ENCODE measurements around the gene TMC7.
"Not testable (repeated sequence)": the region's sequence is repeated elsewhere in the genome, so short reads cannot be mapped to it uniquely, and the experiment has no call there.

TMC7 gene
- long read RNA-seq, donor 1: 0 reads
- long read RNA-seq, donor 2: 0 reads
- long read RNA-seq, donor 3: 0 reads
- long read RNA-seq, donor 4, partial matches to known transcripts: 0 of 1 reads
- long read RNA-seq, donor 4, other reads (novel, unspliced or antisense): 0 of 1 reads
- long read RNA-seq, donor 5: 0 reads
- long read RNA-seq, donor 6: 0 reads
- long read RNA-seq, donor 7: 0 reads
- long read RNA-seq, donor 8: 0 reads

DNA sequence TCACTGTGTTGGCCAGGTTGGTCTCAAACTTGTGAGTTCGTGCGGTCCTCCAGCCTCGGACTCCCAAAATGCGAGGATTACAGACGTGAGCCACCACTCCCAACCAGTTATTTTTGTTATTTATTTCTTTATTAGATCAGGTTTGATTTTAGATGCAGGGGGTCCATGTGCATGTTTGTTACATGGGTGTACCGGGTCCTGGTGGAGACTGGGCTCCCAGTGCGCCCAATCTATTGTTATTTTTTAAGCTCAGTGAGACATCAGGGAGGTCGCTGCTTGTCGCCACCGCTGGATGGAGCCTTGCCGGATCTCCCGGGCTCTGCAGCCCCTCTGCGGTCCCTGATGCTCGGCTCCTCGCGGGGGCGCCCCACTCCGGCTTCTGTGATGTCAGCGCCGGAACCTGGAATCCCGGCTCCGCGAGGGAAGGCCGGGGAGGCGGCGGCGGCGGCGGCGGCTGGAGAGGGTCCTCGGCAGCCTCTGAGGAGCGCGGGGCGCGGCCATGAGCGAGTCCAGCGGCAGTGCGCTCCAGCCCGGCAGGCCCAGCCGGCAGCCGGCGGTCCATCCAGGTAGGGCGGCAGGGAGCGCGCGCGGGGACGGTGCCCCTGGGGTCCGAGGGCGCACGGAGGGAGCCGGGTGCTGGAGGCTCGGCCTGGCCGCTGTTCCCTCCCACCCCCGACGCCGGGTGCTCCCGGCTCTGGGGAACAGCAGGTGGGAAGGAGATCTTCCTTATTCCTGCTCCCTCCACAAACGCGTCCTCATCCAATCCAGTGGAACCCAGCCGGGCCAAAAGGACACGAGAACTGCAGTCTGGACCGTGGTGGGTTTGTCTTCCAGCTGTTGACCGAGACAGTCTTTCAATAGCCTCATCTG, at the start of gene TMC7:
Gene TMC7 (plus strand): TSS at position 370 of the 870 bp plus-strand sequence. CDS start 130 bp downstream, at position 500.
- DNase-seq: peak; percentile 87

DNA sequence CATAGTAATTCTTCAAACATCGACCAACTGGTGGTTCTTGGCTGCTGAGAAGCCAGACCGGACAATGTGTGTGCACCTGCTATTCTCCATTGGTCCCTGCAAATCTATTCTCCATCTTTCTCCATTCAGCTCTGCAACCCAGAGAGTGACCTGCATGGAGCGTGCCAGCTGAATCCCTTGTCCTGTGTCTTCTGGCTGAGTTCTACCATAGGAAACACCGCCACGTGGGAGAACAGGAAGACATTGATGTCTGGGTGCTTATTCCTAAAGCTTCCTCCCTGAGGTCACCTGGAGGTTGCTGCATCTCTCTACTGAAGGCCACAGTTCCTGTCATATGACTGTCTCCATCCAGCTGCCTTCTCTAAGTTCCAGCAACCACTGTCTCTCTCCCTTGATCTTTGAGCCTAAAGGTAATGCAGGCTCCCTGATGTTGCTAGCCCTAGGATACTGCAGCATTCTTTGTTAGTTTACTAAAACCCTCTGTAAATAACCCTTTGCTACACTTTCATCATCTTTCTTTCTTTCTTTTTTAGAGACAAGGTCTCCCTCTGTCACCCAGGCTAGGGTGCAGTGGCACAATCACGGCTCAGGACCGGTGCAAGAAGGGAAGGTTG, 46.9 kb upstream of the TMC7 start:
- no peak for DNase-seq

DNA sequence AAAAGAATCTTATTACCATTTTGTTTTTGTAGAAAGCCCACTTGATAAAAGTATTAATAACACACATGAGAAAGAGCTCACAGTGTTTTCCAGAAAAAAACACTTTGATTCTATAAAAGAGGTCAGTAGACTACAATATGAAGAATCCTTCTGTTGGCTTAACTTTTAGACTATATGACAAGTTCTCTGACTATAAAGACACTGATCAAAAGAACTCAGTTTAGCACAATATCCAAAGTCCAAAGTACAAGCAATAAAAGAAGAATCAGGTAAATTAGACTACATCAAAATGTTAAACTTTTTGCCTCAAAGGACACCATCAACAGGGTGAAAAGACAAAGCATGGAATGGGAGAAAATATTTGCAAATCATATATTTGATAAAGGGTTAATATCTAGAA, 46.3 kb upstream of the TMC7 start:
- no peak for DNase-seq

DNA sequence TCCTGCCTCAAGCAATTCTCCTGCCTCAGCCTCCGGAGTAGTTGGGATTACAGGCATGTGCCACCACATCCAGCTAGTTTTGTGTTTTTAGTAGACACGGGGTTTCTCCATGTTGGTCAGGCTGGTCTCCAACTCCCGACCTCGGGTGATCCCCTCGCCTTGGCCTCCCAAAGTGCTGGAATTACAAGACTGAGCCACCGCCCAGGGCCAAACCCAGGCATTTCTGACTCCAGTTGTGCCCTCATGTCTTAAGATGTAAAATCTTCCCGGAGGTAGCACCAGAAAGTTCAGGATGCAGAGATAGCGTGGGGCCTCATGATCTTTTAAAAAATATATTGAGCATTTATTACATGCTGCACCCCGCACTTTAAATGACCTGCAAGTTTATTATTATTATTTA, 44.7 kb upstream of the TMC7 start:
- no peak for DNase-seq

DNA sequence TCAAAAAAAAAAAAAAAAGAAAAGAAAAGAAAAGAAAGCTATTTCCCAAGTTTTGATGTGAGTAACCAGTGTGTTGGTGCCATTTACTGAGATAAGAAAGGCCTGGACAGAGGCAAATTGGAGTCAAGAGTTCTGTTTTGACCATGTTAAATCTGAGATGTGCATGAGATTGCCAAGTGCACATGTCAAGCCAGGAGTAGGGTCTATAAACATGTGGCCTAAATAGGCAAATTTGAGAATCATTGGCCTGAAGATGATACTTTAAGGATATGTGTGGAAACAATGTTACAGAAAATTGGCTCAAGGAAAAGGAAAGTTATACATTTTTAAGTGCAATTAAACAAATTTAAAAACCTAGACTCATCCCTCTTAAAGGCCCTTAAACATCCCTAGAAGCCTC, 42.3 kb upstream of the TMC7 start:
- DNase-seq: no peak

DNA sequence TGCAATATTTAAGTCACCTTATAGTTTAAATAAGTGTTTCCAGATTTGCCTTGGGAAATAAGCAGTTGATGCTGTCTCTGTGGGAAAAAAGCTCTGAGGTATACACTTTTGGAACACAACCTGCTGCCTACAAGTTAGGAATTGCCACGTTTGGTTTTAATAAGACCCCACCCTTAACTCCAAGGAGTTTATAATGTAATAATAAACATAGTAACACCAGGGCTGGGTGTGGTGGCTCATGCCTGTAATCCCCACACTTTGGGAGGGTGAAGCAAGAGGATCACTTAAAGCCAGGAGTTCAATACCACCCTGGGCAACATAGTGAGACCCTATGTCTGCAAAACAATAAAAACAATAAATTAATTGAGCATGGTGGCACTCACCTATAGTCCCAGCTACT, 41.7 kb upstream of the TMC7 start:
- no peak for DNase-seq

DNA sequence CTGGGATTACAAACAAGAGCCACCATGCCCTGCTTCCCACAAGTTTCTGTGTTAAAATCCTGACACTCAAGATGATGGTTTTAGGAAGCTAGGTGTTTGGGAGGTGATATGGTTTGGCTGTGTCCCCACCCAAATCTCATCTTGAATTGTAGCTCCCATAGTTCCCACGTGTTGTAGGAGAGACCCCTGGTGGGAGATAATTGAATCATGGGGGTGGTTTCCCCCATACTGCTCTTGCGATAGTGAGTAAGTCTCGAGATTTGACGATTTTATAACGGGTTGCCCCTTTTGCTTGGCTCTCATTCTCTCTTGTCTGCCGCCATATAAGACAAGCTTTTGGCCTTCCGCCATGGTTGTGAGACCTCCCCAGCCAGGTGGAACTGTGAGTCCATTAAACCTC, 40.3 kb upstream of the TMC7 start:
- no peak for DNase-seq

DNA sequence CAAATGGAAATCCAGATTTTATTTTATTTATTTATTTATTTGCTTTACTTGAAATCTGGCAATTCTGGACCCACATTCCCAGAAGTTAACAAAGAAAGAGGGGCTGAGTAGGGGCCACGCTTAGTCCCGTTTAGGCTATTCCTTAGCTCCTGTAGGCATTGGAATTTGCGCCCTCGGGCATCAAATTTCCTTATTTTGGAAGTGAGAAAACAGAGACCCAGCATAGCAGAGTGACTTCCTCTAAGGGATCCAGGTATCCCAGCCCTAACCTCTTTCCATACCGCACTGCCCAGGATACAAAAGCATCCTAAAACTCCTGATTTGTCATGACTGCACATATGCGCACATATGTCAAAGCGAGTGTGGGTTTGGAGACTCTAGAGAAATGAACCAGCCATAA, 38.5 kb upstream of the TMC7 start:
- no peak for DNase-seq

DNA sequence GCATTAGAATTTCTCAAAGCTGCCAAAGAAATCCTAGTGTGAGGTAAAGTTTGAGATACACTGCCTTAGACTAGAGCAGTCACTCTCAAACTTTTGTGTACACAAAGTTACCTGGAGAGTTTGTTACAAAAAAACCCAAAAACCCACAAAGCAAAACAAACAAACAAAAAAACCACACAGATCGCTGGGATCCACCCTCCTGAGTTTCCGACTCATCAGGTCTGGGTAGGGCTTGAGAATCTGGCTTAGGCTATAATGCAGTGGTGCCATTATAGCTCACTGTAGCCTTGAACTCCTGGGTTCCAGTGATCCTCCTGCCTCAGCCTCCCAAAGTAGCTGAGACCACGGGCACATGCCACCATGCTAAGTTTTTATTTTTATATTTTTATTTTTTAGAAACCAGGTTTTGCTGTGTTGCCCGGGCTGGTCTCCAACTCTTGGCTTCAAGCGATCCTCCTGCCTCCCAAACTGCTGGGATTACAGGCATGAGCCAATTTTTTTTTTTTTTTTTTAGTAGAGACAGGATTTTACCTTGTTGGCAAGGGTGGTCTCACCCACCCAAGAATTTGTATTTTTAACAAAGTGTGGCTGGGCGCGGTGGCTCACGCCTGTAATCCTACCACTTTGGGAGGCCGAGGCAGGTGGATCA, 35.2 kb upstream of the TMC7 start:
- no peak for DNase-seq

DNA sequence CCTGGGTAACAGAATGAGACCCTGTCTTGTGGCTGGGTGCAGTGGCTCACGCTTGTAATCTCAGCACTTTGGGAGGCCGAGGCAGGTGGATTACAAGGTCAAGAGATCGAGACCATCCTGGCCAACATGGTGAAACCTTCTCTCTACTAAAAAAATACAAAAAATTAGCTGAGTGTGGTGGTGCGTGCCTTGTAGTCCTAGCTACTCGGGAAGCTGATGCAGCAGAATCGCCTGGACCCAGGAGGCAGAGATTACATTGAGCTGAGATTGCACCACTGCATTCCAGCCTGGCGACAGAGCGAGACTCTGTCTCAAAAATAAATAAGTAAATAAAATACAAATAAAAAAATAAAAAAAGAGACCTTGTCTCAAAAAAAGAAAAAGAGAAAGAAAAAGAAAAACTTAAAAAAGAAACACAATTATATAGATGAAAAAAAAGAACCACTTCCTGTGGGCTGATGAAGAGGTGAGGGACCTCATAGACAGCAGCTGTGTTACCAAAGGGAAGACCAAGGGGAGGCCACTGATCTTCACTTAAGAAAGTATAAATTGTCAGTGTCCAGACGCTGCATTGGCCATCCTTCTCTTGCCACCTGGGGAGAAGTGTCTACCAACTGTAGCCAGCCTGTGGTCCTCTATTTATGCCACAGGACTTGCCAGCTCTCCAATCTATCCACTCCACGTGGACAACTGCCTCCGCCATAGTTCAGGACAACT, 33.1 kb upstream of the TMC7 start:
- DNase-seq: no peak

DNA sequence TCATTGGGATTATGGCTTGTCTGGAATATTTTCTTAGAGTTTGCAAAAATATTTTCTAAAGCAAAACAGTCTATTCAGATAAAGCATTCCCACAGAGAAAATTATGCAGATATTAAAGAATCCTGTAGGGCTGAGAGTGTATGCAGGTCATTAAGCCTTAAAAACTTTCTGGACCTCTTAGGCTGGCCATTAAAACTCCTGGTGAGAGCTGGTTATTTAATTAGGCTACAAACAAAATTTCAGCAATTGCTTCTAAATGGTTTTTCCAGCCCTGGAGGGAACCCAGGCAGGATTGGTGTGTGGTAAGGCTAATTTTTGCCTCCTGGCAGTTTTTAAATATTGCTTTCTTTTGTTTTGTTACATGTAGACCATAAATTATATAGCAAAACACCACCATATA, 30.2 kb upstream of the TMC7 start:
- DNase-seq: no peak

DNA sequence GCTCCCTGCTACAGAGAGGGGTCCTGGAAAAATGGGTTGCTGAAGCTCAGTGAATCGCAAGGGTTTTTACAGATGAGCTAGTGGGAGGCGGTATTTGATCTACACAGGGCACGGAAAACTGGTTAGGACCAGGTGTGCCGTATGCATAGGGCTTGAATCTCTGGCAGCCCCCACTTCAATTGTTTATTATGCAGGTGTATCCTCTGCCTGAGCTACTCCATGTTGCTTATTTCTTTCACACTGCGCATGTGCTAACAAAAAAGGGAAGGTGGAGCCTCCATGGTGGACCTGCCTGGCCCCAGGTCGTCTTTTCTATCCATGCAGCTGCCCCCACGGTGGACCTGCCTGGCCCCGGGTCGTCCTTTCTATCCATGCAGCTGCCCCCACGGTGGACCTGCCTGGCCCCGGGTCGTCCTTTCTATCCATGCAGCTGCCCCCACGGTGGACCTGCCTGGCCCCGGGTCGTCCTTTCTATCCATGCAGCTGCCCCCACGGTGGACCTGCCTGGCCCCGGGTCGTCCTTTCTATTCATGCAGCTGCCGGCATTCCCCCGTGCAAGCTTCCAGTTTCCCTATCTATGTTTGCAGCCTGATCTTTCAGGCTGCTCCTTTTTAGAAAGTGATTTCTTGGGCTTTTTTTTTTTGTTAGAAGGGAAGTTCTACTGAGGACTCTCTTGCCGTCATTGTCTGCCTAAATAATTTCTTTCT, 27.7 kb upstream of the TMC7 start:
- not testable (repeated sequence) for DNase-seq

DNA sequence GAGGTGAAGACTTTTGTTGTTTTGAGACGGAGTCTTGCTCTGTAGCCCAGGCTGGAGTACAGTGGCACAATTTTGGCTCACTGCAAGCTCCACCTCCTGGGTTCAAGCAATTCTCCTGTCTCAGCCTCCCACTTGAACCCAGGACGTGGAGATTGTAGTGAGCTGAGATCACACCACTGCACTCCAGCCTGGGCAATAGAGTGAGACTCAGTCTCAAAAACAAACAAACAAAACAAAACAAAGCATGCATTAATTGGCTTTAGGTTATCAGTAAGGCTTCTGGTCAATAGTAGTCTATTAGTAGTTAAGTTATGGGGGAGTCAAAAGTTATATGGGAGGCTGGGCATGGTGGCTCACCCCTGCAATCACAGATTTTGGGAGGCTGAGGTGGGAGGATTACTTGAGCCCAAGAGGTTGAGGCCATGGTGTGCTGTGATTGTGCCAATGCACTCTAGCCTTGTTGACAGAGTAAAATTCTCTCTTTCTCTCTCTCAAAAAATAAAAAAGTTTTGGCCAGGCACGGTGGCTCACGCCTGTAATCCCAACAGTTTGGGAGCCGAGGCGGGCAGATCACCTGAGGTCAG, 27.0 kb upstream of the TMC7 start:
- not testable (repeated sequence) for DNase-seq

DNA sequence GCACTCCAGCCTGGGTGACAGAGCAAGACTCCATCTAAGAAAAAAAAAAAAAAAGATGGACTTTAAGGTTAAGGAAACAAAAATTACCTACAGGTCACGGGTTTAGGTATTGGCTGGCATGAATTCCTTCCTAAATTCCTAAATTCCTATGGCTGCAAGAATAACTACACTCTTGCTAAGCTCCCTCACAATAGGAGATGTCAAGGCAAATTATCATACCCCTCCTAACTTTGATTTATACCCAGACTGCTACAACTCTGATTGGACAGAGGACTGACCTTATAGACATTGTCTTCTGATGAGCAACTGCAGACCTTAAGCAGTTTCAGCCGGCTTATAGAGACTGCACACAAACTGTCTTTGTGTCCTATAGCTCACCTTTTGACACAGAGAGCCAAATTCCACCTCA, 25.1 kb upstream of the TMC7 start:
- DNase-seq: no peak

DNA sequence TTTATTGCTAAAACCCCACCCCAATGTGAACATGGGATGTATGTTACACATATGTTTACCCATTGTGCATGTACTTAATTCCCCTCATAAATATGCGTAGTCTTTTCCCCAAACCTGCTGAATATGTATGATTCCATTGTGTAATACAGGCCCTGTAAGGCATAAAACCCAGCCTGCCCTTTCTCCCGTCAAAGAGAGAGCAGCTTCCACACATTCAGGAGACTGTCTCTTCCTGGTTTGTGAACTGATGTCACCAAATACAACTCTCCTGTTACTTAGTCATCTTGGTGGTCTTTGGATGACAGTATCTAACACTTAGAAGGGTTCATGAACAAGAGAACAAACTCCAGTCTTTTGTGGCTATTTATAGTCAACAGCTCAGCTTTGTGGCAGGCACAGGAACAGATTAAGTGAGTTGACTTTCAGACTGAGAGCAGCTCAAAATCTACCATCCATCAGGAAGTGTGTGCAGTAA, 24.7 kb upstream of the TMC7 start:
- no peak for DNase-seq

DNA sequence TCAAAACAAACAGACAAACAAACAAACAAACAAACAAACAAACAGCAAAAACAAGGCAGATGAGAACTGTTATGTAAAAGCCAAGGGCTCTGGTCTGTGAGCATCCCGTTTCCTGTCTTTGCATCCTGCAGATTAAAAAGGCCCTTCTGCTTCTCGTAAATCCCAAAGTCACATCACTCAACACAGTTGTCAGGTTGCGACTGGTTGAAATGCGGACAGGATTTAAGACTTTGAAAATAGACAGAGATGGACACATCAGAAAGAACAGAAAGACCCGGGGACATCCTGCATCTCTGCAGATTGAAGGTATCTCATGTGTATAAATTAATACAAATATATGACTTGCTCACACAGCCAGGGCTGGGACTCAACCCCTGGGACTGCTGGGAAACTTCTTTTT, 18.2 kb upstream of the TMC7 start:
- no peak for DNase-seq

DNA sequence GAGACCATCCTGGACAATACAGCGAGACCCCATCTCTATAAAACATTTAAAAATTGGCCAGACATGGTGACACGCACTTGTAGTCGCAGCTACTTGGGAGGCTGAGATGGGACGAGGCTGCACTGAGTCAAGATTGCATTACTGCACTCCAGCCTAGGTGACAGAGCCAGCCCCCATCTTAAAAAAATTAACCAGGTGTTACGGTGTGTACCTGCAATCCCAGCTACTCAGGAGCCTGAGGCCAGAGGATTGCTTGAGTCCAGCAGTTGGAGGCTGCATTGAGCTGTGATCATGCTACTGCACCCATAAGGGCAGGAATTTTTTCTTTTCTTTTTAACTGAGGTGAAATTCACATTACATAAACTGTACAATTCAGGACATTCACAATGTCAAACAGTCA, 16.9 kb upstream of the TMC7 start:
- no peak for DNase-seq

DNA sequence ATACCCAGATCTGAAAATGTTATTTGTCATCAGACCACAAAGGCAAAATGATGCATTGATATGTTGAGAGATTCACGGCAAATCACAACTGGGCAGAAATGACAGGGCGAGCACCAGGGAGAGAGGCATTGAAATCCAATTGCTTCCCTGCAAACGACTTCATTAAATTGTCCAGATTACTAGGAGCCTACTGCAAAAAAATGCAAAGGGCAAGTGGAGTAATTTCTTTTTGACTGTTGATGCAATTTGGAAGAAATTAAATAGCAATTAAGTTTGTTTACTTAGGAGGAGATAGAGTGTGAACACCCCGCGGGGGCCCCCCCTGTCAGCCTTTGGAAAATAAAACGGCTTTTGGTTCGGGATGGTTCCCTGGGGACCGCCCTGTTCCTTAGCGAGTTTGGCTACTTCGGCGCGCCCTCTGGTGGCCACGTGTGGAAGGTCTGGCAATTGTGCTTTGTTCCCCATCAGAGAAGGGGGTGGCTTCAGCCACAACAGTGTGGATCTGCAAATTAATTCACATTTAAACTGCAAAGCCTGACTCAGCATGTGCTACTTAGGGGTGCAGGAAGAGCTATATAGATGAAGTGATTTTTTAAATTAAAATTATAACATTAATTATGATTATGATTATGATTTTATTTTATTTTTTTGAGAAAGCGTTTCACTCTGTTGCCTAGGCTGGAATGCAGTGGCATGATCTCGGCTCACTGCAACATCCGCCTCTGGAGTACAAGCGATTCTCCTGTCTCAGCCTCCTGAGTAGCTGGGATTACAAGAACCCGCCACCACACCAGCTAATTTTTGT, 14.5 kb upstream of the TMC7 start:
- peak; percentile 69 for DNase-seq

DNA sequence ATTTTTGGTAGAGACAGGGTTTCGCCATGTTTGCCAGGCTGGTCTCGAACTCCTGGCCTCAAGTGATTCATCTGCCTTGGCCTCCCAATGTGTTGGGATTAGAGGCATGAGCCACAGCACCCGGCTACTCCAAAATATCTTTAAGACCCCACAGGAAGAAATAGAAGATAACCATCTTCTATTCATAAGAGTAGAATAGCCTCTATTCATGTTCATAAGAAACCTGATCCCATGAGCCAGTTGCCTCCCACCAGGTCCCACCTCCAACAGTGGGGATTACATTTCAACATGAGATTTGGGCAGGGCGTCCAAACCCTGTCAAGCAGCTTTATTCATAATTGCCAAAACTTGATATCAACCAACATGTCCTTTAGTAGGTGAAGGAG, 13.9 kb upstream of the TMC7 start:
- DNase-seq: no peak

DNA sequence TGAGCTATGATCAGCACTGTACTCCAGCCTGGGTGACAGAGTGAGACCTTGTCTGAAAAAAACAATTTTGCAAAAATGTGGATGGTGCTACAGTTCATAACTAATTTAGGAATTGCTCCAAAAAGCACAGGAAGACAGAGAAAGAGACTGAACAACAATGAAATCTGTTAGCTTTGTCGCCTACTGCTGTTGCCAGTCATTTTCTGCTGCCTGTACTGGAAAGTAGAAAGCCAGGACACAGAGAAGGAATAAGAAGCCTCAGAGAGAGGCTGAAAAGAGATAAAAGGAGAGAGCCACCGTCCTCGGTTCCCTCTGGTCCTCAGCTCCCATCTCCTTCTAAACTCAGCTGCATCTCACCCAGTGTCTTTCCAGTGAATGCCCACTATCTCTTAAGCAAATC, 8.6 kb upstream of the TMC7 start:
- DNase-seq: no peak

Data from right kidney (tissue), 9 donors.